OCI-LY7 (cell line): ENCODE measurements around the gene GATA3. TPM values are rescaled to one million over a fixed set of nuclear protein-coding genes. Genes with fewer than 3 reads are reported as not detected.

Experiments
- BruUV-seq: library from RNA; stranded (reverse); fragments of 400-500 nt; replicated peaks from 2 replicates; lab custom pipeline; 2021; lab: Mats Ljungman, UMichigan
- CTCF ChIA-PET: fragments of 300-600 bp; sonication (Branson Sonifier 250); formaldehyde crosslinking; loops from one replicate; lab custom pipeline; 2022; ENCODE audit warnings: antibody characterized with exemption; ENCODE audit not compliant: unreplicated experiment; lab: Charles Lee
- POLR2A ChIA-PET: fragments of 300-600 bp; sonication (Branson Sonifier 250); formaldehyde crosslinking; loops from one replicate; lab custom pipeline; 2022; ENCODE audit warnings: antibody characterized with exemption; lab: Charles Lee
- DNase-seq: peaks from one replicate; pipeline ENCODE4 v3.0.0-alpha.2; 2015; ENCODE audit warnings: low spot score
- H2AFZ ChIP-seq: fragments of 200-600 bp; sonication (generic), shearing (Covaris generic); 2 replicates; pipeline ENCODE4 v1.6.1; 2014; ENCODE audit warnings: mild to moderate bottlenecking, antibody characterized with exemption, low read length, moderate library complexity
- H3K27ac ChIP-seq: fragments of 200-600 bp; sonication (generic); 2 replicates; pipeline ENCODE4 v1.5.1; 2014; ENCODE audit warnings: mixed run types, low read depth, mild to moderate bottlenecking, moderate library complexity, low read length, inconsistent platforms; ENCODE audit not compliant: poor library complexity, severe bottlenecking
- H3K36me3 ChIP-seq: fragments of 200-600 bp; sonication (generic); 2 replicates; pipeline ENCODE4 v1.6.1; 2014; ENCODE audit warnings: mild to moderate bottlenecking, antibody characterized with exemption, low read length, moderate library complexity, mixed read lengths; ENCODE audit not compliant: insufficient read depth
- H3K4me1 ChIP-seq: fragments of 200-600 bp; sonication (generic); 2 replicates; pipeline ENCODE4 v1.5.1; 2014; ENCODE audit warnings: mild to moderate bottlenecking, low read length; ENCODE audit not compliant: insufficient read depth, poor library complexity, severe bottlenecking
- H3K4me2 ChIP-seq: fragments of 200-600 bp; sonication (generic); 2 replicates; pipeline ENCODE4 v1.6.1; 2014; ENCODE audit warnings: mild to moderate bottlenecking, low read length
- H3K4me3 ChIP-seq: fragments of 200-600 bp; sonication (generic); 2 replicates; pipeline ENCODE4 v1.5.1; 2014; ENCODE audit warnings: mild to moderate bottlenecking, low read depth, low read length; ENCODE audit not compliant: poor library complexity, severe bottlenecking
- H3K79me2 ChIP-seq: fragments of 200-600 bp; sonication (generic); 2 replicates; pipeline ENCODE4 v1.6.1; 2016; ENCODE audit warnings: low read depth, mild to moderate bottlenecking, low read length, moderate library complexity, mixed read lengths; ENCODE audit not compliant: insufficient read depth
- H3K9me2 ChIP-seq: fragments of 200-600 bp; sonication (generic); 2 replicates; pipeline ENCODE4 v1.6.1; 2016; ENCODE audit warnings: mild to moderate bottlenecking, low read length, mixed read lengths; ENCODE audit not compliant: insufficient read depth
- H3K9me3 ChIP-seq: fragments of 200-600 bp; sonication (generic); 2 replicates; pipeline ENCODE4 v1.6.1; 2014; ENCODE audit warnings: mild to moderate bottlenecking, mixed run types, low read length, mixed read lengths
- H4K20me1 ChIP-seq: fragments of 200-600 bp; sonication (generic); 2 replicates; pipeline ENCODE4 v1.6.1; 2014; ENCODE audit warnings: mild to moderate bottlenecking, antibody characterized with exemption, low read length, moderate library complexity, mixed read lengths; ENCODE audit not compliant: insufficient read depth
- CTCF ChIP-seq: fragments of 200-600 bp; sonication (generic); conservative IDR thresholded peaks from 2 replicates; pipeline ENCODE4 v1.5.1; 2014; ENCODE audit warnings: mild to moderate bottlenecking, antibody characterized with exemption, low read length, moderate library complexity, mixed read lengths
- EZH2phosphoT487 ChIP-seq: fragments of 200-600 bp; sonication (generic); IDR thresholded peaks from 2 replicates; pipeline ENCODE4 v1.6.1; 2018; ENCODE audit warnings: low read depth, borderline replicate concordance, mild to moderate bottlenecking, mixed run types, antibody characterized with exemption, low read length, moderate library complexity, mixed read lengths
- intact Hi-C: fragments of 100-400 bp; cut with micrococcal nuclease; formaldehyde crosslinking; loops from one replicate; pipeline ENCODE4 v1.10.0; 2022; ENCODE audit not compliant: unreplicated experiment
- total RNA-seq, 2 experiments: library from RNA; depleted of rRNA in 1 of 2; stranded (reverse); fragments of >200 nt in 1 of 2; shearing (Covaris generic) in 1 of 2; gene quantifications; 2 replicates each; pipeline ENCODE4 v1.2.3, GENCODE V29; 2014 to 2022

GATA3 gene
- total RNA-seq, 2 experiments from 2014 or later, result not detected

DNA sequence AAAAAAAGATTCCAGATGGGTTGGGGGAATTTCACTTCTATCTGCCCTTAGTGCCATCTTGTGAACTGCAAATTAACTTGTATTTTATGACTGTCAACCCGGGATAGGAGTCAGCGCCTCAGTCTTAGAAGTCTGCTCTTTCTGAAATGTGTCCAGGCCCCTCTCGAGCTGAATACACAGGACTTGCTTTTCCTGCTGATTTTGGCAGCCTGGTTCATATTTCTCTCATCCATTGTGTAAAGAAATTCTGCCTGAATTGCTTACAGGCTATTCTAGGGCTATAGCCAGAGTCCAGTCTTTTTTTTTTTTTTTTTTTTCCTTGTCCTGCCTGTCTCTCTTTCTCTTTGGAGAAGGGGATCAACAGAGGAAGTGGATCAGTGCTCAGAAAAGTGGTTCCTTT is 24.6 kb downstream of the GATA3 start:
- ChIA-PET POLR2A (interaction anchor here (0.7 kb wide), 1 partner anchor 281 kb away, joined by 3 read pairs; no protein-coding TSS in a partner anchor), CTCF (no interaction called here)
- Histone ChIP-seq H2AFZ (no peak overlapping the region), H3K36me3 (no peaks in the 10 kb centered on the region), H3K4me1 (no peaks in the 10 kb centered on the region), H4K20me1 (no peaks in the 10 kb centered on the region), H3K79me2 (no peaks in the 10 kb centered on the region), H3K9me2 (no peaks in the 10 kb centered on the region), H3K4me2 (no peak overlapping the region), H3K27ac (no peak overlapping the region), H3K9me3 (no peaks in the 10 kb centered on the region), H3K4me3 (no peak overlapping the region)
- intact Hi-C loops, result no loop called here
- no TSS peak for BruUV-seq
- TF ChIP-seq EZH2phosphoT487 (no peak), CTCF (no peak)
- DNase-seq, result no peak

DNA sequence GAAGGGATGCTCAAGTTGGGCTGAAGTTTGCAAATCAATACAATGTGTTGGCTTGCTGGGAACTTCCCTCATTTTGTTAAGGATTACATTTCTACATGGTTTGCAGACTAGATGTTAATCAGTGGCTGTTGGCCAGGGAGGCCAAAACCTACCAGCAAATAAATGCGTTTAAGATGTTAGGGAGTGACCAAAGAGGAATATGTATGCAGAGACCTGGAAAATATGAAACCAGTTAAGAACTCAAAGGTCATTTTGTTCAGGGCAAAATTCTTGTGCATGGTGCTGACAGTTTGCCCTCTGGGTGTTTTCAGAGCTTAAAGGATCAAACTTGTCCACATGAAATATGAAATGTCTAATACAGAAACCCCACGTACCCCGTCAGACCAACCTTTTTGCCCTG is 30.3 kb downstream of the GATA3 start:
- TF ChIP-seq EZH2phosphoT487 (no peak), CTCF (no peak)
- Histone ChIP-seq H3K4me3 (no peak overlapping the region), H2AFZ (no peak overlapping the region), H3K4me2 (no peak overlapping the region), H3K4me1 (no peaks in the 10 kb centered on the region), H4K20me1 (no peaks in the 10 kb centered on the region), H3K9me2 (no peaks in the 10 kb centered on the region), H3K27ac (no peak overlapping the region), H3K79me2 (no peaks in the 10 kb centered on the region), H3K36me3 (no peaks in the 10 kb centered on the region), H3K9me3 (no peaks in the 10 kb centered on the region)
- BruUV-seq, result no TSS peak
- intact Hi-C loops, result no loop called here
- POLR2A ChIA-PET, result no interaction called here
- CTCF ChIA-PET, result no interaction called here
- no peak for DNase-seq

GRCh38 chr10:8085251-8085650 is 30.8 kb downstream of the GATA3 start:
- H2AFZ ChIP-seq, result no peak overlapping the region
- no TSS peak for BruUV-seq
- intact Hi-C loops, result no loop called here
- TF ChIP-seq CTCF (no peak), EZH2phosphoT487 (no peak)
- no peak overlapping the region for H3K4me2 ChIP-seq
- ChIA-PET CTCF (no interaction called here), POLR2A (no interaction called here)
- no peak overlapping the region for H3K27ac ChIP-seq
- no peaks in the 10 kb centered on the region for H3K4me1 ChIP-seq
- no peaks in the 10 kb centered on the region for H3K9me2 ChIP-seq
- H3K79me2 ChIP-seq, result no peaks in the 10 kb centered on the region
- H3K36me3 ChIP-seq, result no peaks in the 10 kb centered on the region
- no peak overlapping the region for H3K4me3 ChIP-seq
- no peaks in the 10 kb centered on the region for H4K20me1 ChIP-seq
- DNase-seq, result no peak
- no peaks in the 10 kb centered on the region for H3K9me3 ChIP-seq
